NAMALWA (cell line): Measurements from ENCODE around the gene CALY.
"Not testable (repeated sequence)": the region's sequence is repeated elsewhere in the genome, so short reads cannot be mapped to it uniquely, and the experiment has no call there.

Experiments
- DNase-seq: peaks from one replicate; pipeline ENCODE4 v3.0.0-alpha.2; 2015; ENCODE audit warnings: low spot score

The CALY gene

GRCh38 chr10:133329491-133330202, 7.0 kb downstream of the CALY start:
- DNase-seq, result peak; percentile 90

- no peak for DNase-seq
Measured at GRCh38 chr10:133328358-133329343, 8.0 kb downstream of the CALY start.

- no peak for DNase-seq
Measured at GRCh38 chr10:133327651-133328357, 8.9 kb downstream of the CALY start.

- no peak for DNase-seq
Measured at GRCh38 chr10:133326745-133327650, 9.7 kb downstream of the CALY start.

- no peak for DNase-seq
Measured at GRCh38 chr10:133326223-133326551, 10.5 kb downstream of the CALY start.

- DNase-seq, result no peak
Measured at GRCh38 chr10:133325440-133326222, 11.1 kb downstream of the CALY start.

- DNase-seq, result no peak
Measured at GRCh38 chr10:133324857-133325260, 11.8 kb downstream of the CALY start.

- DNase-seq, result peak; percentile 73
Measured at GRCh38 chr10:133324198-133324792, 12.4 kb downstream of the CALY start.

- not testable (repeated sequence) for DNase-seq
Measured at GRCh38 chr10:133322064-133322709, 14.5 kb downstream of the CALY start.

- peak; percentile 63 for DNase-seq
Measured at GRCh38 chr10:133320852-133321422, 15.8 kb downstream of the CALY start.

- DNase-seq, result no peak
Measured at GRCh38 chr10:133318494-133319127, 18.1 kb downstream of the CALY start.

GRCh38 chr10:133316732-133317131, 20.0 kb downstream of the CALY start:
- DNase-seq, result no peak

GRCh38 chr10:133316266-133316665, 20.4 kb downstream of the CALY start:
- no peak for DNase-seq

GRCh38 chr10:133315847-133316246, 20.8 kb downstream of the CALY start:
- peak; percentile 54 for DNase-seq

- no peak for DNase-seq
Measured at GRCh38 chr10:133314911-133315310, 21.8 kb downstream of the CALY start.

- no peak for DNase-seq
Measured at GRCh38 chr10:133313192-133313591, 23.5 kb downstream of the CALY start.

- no peak for DNase-seq
Measured at GRCh38 chr10:133312769-133313145, 23.9 kb downstream of the CALY start.

- DNase-seq, result no peak
Measured at GRCh38 chr10:133312016-133312768, 24.5 kb downstream of the CALY start.
